HCT116 (cell line): ENCODE data around the gene HBP1. TPM values are rescaled to one million over a fixed set of nuclear protein-coding genes. Genes with fewer than 3 reads are reported as not detected.

ENCODE experiments used
- ATAC-seq: fragments of 200-7000 bp; cut with Tn5 transposase; 2 replicates; pipeline ENCODE4 v1.9.1; 2020; ENCODE audit warnings: mild to moderate bottlenecking, moderate library complexity
- BruUV-seq: library from RNA; stranded (reverse); fragments of 400-500 nt; replicated peaks from 2 replicates; lab custom pipeline; 2021; lab: Mats Ljungman, UMichigan
- CTCF ChIA-PET: fragments of 300-600 bp; sonication (Branson Sonifier 250); formaldehyde crosslinking; loops from one replicate; lab custom pipeline; 2021; ENCODE audit warnings: antibody characterized with exemption; lab: Charles Lee
- POLR2A ChIA-PET: fragments of 300-600, 350-600 bp; sonication (Branson Sonifier 250); formaldehyde crosslinking; loops from one replicate; lab custom pipeline; 2021; ENCODE audit warnings: antibody characterized with exemption; lab: Charles Lee
- RAD21 ChIA-PET, 2 experiments: fragments of 300-600 bp; sonication (Branson Sonifier 250); formaldehyde crosslinking; loops; one replicate each; lab custom pipeline; 2023; ENCODE audit warnings: low total read pairs in 2 of 2; ENCODE audit not compliant: uncharacterized antibody in 2 of 2, unreplicated experiment in 2 of 2, low non-redundant PET in 1 of 2; lab: Charles Lee
- DNase-seq: peaks from one replicate; pipeline ENCODE4 v3.0.0-alpha.2; 2010; ENCODE audit warnings: low read depth, low spot score
- H2AFZ ChIP-seq: fragments of 200-600 bp; shearing (Covaris generic), sonication (generic); 2 replicates; pipeline ENCODE4 v1.6.1; 2017; ENCODE audit warnings: low read depth, mixed run types, mixed read lengths, antibody characterized with exemption, low read length; ENCODE audit not compliant: poor library complexity, severe bottlenecking
- H3K27ac ChIP-seq: 2 replicates; pipeline ENCODE4 v1.5.1; 2012; ENCODE audit warnings: low read depth, low read length
- H3K27me3 ChIP-seq: fragments of 200-600 bp; sonication (generic); 2 replicates; pipeline ENCODE4 v1.6.1; 2016; ENCODE audit warnings: mixed run types, low read length, mixed read lengths; ENCODE audit not compliant: insufficient read depth
- H3K36me3 ChIP-seq, 2 experiments: fragments of 200-500 bp in 1 of 2; fragments of 200-600 bp in 1 of 2; sonication (Bioruptor generic) in 1 of 2; sonication (generic) in 1 of 2; 2 replicates each; pipeline versions ENCODE4 v1.5.1 to v1.6.1; 2014 to 2016; ENCODE audit warnings: low read length in 2 of 2, inconsistent platforms in 1 of 2, mixed read lengths in 1 of 2, mixed run types in 1 of 2; ENCODE audit not compliant: insufficient read depth in 2 of 2, control insufficient read depth in 1 of 2
- H3K4me1 ChIP-seq, 2 experiments: fragments of 200-600 bp in 1 of 2; sonication (generic) in 1 of 2; 2 replicates each; pipeline versions ENCODE4 v1.5.1 to v1.6.1; 2012 to 2017; ENCODE audit warnings: low read length in 2 of 2, inconsistent platforms in 1 of 2, mild to moderate bottlenecking in 1 of 2, mixed read lengths in 1 of 2, mixed run types in 1 of 2, moderate library complexity in 1 of 2; ENCODE audit not compliant: insufficient read depth in 2 of 2, control insufficient read depth in 1 of 2
- H3K4me2 ChIP-seq: fragments of 200-600 bp; sonication (generic); 2 replicates; pipeline ENCODE4 v1.6.1; 2017; ENCODE audit warnings: mixed run types, low read length, mixed read lengths
- H3K4me3 ChIP-seq, 2 experiments: fragments of 200-600 bp in 1 of 2; sonication (generic) in 1 of 2; replicated peaks in 1 of 2; 2 replicates each; pipeline ENCODE4 v1.5.1; 2011 to 2016; ENCODE audit warnings: low read length in 2 of 2, control low read depth in 1 of 2, low read depth in 1 of 2, mild to moderate bottlenecking in 1 of 2, mixed read lengths in 1 of 2, mixed run types in 1 of 2
- H3K79me2 ChIP-seq: fragments of 200-600 bp; sonication (generic); 2 replicates; pipeline ENCODE4 v1.6.1; 2017; ENCODE audit warnings: mild to moderate bottlenecking, mixed run types, low read length, moderate library complexity, mixed read lengths; ENCODE audit not compliant: insufficient read depth
- H3K9ac ChIP-seq: fragments of 200-600 bp; sonication (generic); 2 replicates; pipeline ENCODE4 v1.6.1; 2016; ENCODE audit warnings: low read length, mixed read lengths
- H3K9me2 ChIP-seq: fragments of 200-600 bp; sonication (generic), shearing (Covaris generic); 2 replicates; pipeline ENCODE4 v1.6.1; 2017; ENCODE audit warnings: mixed run types, mild to moderate bottlenecking, moderate library complexity; ENCODE audit not compliant: insufficient read depth
- H3K9me3 ChIP-seq, 2 experiments: fragments of 200-500 bp in 1 of 2; fragments of 200-600 bp in 1 of 2; sonication (Bioruptor generic) in 1 of 2; sonication (generic) in 1 of 2; 2 replicates each; pipeline ENCODE4 v1.6.1; 2014 to 2017; ENCODE audit warnings: low read length in 2 of 2, mixed read lengths in 2 of 2, inconsistent platforms in 1 of 2, low read depth in 1 of 2, mild to moderate bottlenecking in 1 of 2, mixed run types in 1 of 2, moderate library complexity in 1 of 2; ENCODE audit not compliant: control insufficient read depth in 1 of 2, insufficient read depth in 1 of 2
- H4K20me1 ChIP-seq: fragments of 200-600 bp; sonication (generic), shearing (Covaris generic); 2 replicates; pipeline ENCODE4 v1.6.1; 2017; ENCODE audit warnings: mixed run types, mild to moderate bottlenecking, moderate library complexity; ENCODE audit not compliant: insufficient read depth
- POLR2A ChIP-seq: IDR thresholded peaks from 2 replicates; pipeline ENCODE4 v1.7.0; 2011; ENCODE audit warnings: borderline replicate concordance; ENCODE audit not compliant: insufficient read depth, insufficient read length; ENCODE audit errors: extremely low read depth
- RAD21 ChIP-seq: IDR thresholded peaks from 2 replicates; pipeline ENCODE4 v1.6.1; 2012; ENCODE audit warnings: low read depth, mild to moderate bottlenecking
- ZBTB33 ChIP-seq: IDR thresholded peaks from 2 replicates; pipeline ENCODE4 v1.6.1; 2011; ENCODE audit warnings: mild to moderate bottlenecking, low read length, moderate library complexity; ENCODE audit not compliant: insufficient replicate concordance; ENCODE audit errors: extremely low read depth
- intact Hi-C: fragments of 100-400 bp; cut with micrococcal nuclease; formaldehyde crosslinking; loops from 2 replicates; pipeline ENCODE4 v1.10.0; 2022
- total RNA-seq: library from RNA; stranded (reverse); gene quantifications from one replicate; pipeline ENCODE4 v1.2.1, GENCODE V29; 2021; ENCODE audit not compliant: unreplicated experiment
- TF ChIP-seq, protein P1 (sequence below), 3 experiments: fragments of 200-600 bp in 1 of 3; sonication (generic) in 1 of 3; IDR thresholded peaks in 2 of 3; conservative IDR thresholded peaks in 1 of 3; 2 replicates each; pipeline ENCODE4 v1.5.1; 2012 to 2017; ENCODE audit warnings: low read depth in 2 of 3, low read length in 2 of 3, antibody characterized with exemption in 1 of 3, borderline replicate concordance in 1 of 3, control low read depth in 1 of 3, mild to moderate bottlenecking in 1 of 3, mixed read lengths in 1 of 3, mixed run types in 1 of 3, moderate library complexity in 1 of 3; ENCODE audit not compliant: insufficient read depth in 1 of 3

Gene HBP1
- total RNA-seq, 1 experiment from 2014 or later = 24.3 TPM

- CTCF ChIA-PET = interaction anchor here (0.7 to 6.8 kb wide), 15 partner anchors 9 to 971 kb away, joined by 3 to 124 read pairs (median 5); partner anchors contain the start of gene HBP1
- TF ChIP-seq RAD21 = peak; percentile 73
- TF ChIP-seq ZBTB33 = no peak
- TF ChIP-seq, protein P1, sequence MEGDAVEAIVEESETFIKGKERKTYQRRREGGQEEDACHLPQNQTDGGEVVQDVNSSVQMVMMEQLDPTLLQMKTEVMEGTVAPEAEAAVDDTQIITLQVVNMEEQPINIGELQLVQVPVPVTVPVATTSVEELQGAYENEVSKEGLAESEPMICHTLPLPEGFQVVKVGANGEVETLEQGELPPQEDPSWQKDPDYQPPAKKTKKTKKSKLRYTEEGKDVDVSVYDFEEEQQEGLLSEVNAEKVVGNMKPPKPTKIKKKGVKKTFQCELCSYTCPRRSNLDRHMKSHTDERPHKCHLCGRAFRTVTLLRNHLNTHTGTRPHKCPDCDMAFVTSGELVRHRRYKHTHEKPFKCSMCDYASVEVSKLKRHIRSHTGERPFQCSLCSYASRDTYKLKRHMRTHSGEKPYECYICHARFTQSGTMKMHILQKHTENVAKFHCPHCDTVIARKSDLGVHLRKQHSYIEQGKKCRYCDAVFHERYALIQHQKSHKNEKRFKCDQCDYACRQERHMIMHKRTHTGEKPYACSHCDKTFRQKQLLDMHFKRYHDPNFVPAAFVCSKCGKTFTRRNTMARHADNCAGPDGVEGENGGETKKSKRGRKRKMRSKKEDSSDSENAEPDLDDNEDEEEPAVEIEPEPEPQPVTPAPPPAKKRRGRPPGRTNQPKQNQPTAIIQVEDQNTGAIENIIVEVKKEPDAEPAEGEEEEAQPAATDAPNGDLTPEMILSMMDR (IDR thresholded peaks at IDR 0.05 in 2 of 3, conservative IDR thresholded peaks at IDR 0.05 in 1 of 3; ENCODE audit: borderline replicate concordance in 1 of 3, insufficient read depth in 1 of 3, low read depth in 2 of 3, low read length in 2 of 3) = peak; percentile 67 to 76 (median 74)
- no peak for TF ChIP-seq POLR2A
- H3K27me3 ChIP-seq = no peaks in the 10 kb centered on the region
- RAD21 ChIA-PET = interaction anchor here in 1 of 2 experiments (0.6 to 0.9 kb wide), 2 partner anchors 22 to 200 kb away, joined by 3 read pairs; no protein-coding TSS in a partner anchor
- H2AFZ ChIP-seq = peak overlapping the region; percentile 94
- H3K4me3 ChIP-seq = peak overlapping the region; percentile 25 to 48
- no TSS peak for BruUV-seq
- H3K4me2 ChIP-seq = peak overlapping the region; percentile 75
- peak overlapping the region; percentile 42 for H3K9ac ChIP-seq
- H3K79me2 ChIP-seq = no peaks in the 10 kb centered on the region
- no peaks in the 10 kb centered on the region for H3K36me3 ChIP-seq
- POLR2A ChIA-PET = interaction anchor here (0.8 to 1.1 kb wide), 4 partner anchors 17 to 46 kb away, joined by 3 to 5 read pairs (median 4); partner anchors contain the start of gene HBP1
- no peaks in the 10 kb centered on the region for H3K9me2 ChIP-seq
- H4K20me1 ChIP-seq = no peaks in the 10 kb centered on the region
- H3K9me3 ChIP-seq = no peaks in the 10 kb centered on the region
- H3K27ac ChIP-seq = no peak overlapping the region
- ATAC-seq (peak; percentile 93), DNase-seq (peak; percentile 34)
- intact Hi-C loops = loop anchor here (1.0 to 10.0 kb wide), 2 partner anchors 200 to 603 kb away; no protein-coding TSS in a partner anchor
- peaks cover 2 to 17% of the 10 kb centered on the region in 2 experiments; a peak in 3 of 4 replicates for H3K4me1 ChIP-seq
These were observed 21.1 kb upstream of the HBP1 start for GRCh38 chr7:107147464-107148393.
